ENCODE results near the gene SSR1. TPM values are rescaled to one million over a fixed set of nuclear protein-coding genes. Genes with fewer than 3 reads are reported as not detected.

Gene SSR1
- total RNA-seq, 1 experiment from 2014 or later, result 65.2 TPM

DNA sequence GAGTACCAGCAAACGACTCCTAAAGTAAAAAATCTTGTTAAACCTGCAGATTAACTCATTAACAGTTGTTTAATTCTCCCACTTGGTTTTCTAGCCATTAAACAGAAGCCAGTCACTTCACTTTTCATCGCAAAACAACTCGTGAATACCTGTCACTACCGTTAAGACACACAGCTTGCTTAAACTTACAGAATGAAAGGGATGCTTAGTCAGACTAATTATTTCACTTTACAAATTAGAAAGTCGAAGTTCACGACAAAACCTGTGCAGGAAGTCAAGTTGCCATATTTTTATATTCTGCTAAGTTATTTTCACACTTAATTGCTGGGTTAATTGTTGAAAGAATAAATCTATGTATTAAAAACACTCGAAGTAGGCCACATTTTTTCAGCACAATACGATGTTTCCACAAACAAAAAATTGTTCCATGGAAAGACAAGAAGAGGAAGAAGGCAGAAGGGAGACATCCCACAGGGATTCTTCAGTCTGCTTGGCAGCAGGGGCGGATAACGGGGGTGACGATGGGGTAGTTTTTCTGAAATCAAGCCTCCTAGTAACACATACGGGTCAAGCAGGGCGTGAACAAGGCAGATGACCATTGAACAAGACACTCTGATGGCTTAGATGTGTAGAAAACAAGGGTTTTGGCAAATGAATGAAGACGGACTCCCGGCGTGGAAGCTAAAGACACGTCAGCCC lies 933 bp downstream of the SSR1 start:
- intact Hi-C loops (cut with micrococcal nuclease), result no loop called here
- Histone ChIP-seq H3K9me2 (replicated peaks; ENCODE audit: low read length) (no peaks in the 10 kb centered on the region), H2AFZ (ENCODE audit: low read length) (peak overlapping the region; percentile 79; the same call in 1 of the 2 replicates), H3K4me1 (ENCODE audit: insufficient read depth, low read length) (peaks cover 18% of the 10 kb centered on the region), H3K4me3 (ENCODE audit: low read length) (peak overlapping the region; percentile 91), H3K27ac (ENCODE audit: low read length) (peak overlapping the region; percentile 53), H3K9me3 (ENCODE audit: low read length) (no peaks in the 10 kb centered on the region), H3K27me3 (ENCODE audit: low read length) (no peaks in the 10 kb centered on the region), H3F3A (ENCODE audit: low read length, unreplicated experiment) (no peaks in the 10 kb centered on the region), H3K4me2 (ENCODE audit: low read length) (peak overlapping the region; percentile 79), H4K20me1 (ENCODE audit: low read length) (peaks cover 20% of the 10 kb centered on the region), H3K36me3 (ENCODE audit: low read depth, low read length) (peaks cover 29% of the 10 kb centered on the region), H3K79me2 (ENCODE audit: low read length) (peaks cover 59% of the 10 kb centered on the region), H3K9ac (ENCODE audit: low read length) (peak overlapping the region; percentile 97)
- TF ChIP-seq EZH2phosphoT487 (IDR thresholded peaks at IDR 0.05; ENCODE audit: borderline replicate concordance, low read length), result no peak
- no peak for TF ChIP-seq EZH2 (IDR thresholded peaks at IDR 0.05; ENCODE audit: low read length, unreplicated experiment)
- TF ChIP-seq, protein P1, sequence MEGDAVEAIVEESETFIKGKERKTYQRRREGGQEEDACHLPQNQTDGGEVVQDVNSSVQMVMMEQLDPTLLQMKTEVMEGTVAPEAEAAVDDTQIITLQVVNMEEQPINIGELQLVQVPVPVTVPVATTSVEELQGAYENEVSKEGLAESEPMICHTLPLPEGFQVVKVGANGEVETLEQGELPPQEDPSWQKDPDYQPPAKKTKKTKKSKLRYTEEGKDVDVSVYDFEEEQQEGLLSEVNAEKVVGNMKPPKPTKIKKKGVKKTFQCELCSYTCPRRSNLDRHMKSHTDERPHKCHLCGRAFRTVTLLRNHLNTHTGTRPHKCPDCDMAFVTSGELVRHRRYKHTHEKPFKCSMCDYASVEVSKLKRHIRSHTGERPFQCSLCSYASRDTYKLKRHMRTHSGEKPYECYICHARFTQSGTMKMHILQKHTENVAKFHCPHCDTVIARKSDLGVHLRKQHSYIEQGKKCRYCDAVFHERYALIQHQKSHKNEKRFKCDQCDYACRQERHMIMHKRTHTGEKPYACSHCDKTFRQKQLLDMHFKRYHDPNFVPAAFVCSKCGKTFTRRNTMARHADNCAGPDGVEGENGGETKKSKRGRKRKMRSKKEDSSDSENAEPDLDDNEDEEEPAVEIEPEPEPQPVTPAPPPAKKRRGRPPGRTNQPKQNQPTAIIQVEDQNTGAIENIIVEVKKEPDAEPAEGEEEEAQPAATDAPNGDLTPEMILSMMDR (conservative IDR thresholded peaks at IDR 0.05; ENCODE audit: low read depth, low read length), result no peak
- ATAC-seq, result no peak
- DNase-seq, result peak; percentile 33
- ChIA-PET CTCF (no interaction called here), POLR2A (ENCODE audit: unreplicated experiment) (interaction anchor here (0.6 kb wide), 1 partner anchor 98 kb away, joined by 13 read pairs; no protein-coding TSS in a partner anchor)
- BruUV-seq (replicated peaks), result TSS peak; percentile 33

DNA sequence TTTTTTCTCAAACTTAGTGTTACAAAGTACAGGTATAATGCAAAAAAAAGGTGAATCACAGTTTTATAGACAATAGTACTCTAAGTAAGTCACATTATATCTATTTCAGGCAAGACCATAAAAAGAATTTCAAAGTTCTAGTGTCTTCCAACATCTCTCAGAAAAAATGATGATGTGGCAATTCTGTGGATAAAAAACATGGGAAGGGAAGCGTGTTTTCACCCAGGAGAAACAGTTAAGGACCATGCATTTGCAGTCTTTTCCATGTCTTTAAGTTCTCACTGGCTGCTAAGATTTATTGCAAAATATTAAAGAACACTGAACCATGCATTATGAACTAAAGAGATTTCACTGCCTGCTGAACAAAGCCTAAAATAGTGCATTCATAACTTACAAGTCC lies 1.8 kb downstream of the SSR1 start:
- peak overlapping the region; percentile 79 for H3K4me2 ChIP-seq (ENCODE audit: low read length)
- no peaks in the 10 kb centered on the region for H3K9me2 ChIP-seq (replicated peaks; ENCODE audit: low read length)
- no peak overlapping the region for H3K27ac ChIP-seq (ENCODE audit: low read length)
- peak overlapping the region; percentile 91 for H3K4me3 ChIP-seq (ENCODE audit: low read length)
- POLR2A ChIA-PET (ENCODE audit: unreplicated experiment), result no interaction called here
- intact Hi-C loops (cut with micrococcal nuclease), result no loop called here
- H3K9ac ChIP-seq (ENCODE audit: low read length), result peak overlapping the region; percentile 97
- no peaks in the 10 kb centered on the region for H3K9me3 ChIP-seq (ENCODE audit: low read length)
- peaks cover 31% of the 10 kb centered on the region for H3K36me3 ChIP-seq (ENCODE audit: low read depth, low read length)
- peaks cover 18% of the 10 kb centered on the region for H3K4me1 ChIP-seq (ENCODE audit: insufficient read depth, low read length)
- H3F3A ChIP-seq (ENCODE audit: low read length, unreplicated experiment), result no peaks in the 10 kb centered on the region
- no peak for DNase-seq
- CTCF ChIA-PET, result no interaction called here
- peaks cover 63% of the 10 kb centered on the region for H3K79me2 ChIP-seq (ENCODE audit: low read length)
- no peak for ATAC-seq
- BruUV-seq (replicated peaks), result no TSS peak
- H4K20me1 ChIP-seq (ENCODE audit: low read length), result peaks cover 20% of the 10 kb centered on the region
- no peak overlapping the region for H2AFZ ChIP-seq (ENCODE audit: low read length)
- TF ChIP-seq EZH2phosphoT487 (IDR thresholded peaks at IDR 0.05; ENCODE audit: borderline replicate concordance, low read length) (no peak), EZH2 (IDR thresholded peaks at IDR 0.05; ENCODE audit: low read length, unreplicated experiment) (no peak)
- TF ChIP-seq, protein P1 (conservative IDR thresholded peaks at IDR 0.05; ENCODE audit: low read depth, low read length), result no peak
- H3K27me3 ChIP-seq (ENCODE audit: low read length), result no peaks in the 10 kb centered on the region

DNA sequence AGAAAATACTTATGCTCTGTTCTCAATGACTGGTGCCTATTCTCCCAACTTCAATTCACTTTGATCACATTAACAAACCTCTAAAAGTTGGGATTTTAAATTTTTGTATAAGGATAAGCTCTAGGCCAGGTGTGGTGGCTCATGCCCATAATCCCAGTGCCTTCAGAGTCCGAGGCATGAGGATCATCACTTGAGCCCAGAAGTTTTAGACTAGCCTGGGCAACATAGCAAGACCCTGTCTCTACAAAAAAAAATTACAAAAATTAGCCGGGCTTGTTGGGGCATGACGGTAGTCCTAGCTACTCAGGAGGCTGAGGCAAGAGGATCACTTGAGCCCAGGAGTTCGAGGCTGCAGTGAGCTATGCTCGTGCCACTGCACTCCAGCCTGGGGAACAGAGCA lies 3.9 kb downstream of the SSR1 start:
- H4K20me1 ChIP-seq (ENCODE audit: low read length), result peaks cover 20% of the 10 kb centered on the region
- CTCF ChIA-PET, result no interaction called here
- no peak overlapping the region for H3K4me3 ChIP-seq (ENCODE audit: low read length)
- no peak overlapping the region for H3K4me2 ChIP-seq (ENCODE audit: low read length)
- H3K27ac ChIP-seq (ENCODE audit: low read length), result no peak overlapping the region
- H3K79me2 ChIP-seq (ENCODE audit: low read length), result peaks cover 77% of the 10 kb centered on the region
- TF ChIP-seq EZH2phosphoT487 (IDR thresholded peaks at IDR 0.05; ENCODE audit: borderline replicate concordance, low read length) (no peak), EZH2 (IDR thresholded peaks at IDR 0.05; ENCODE audit: low read length, unreplicated experiment) (no peak)
- TF ChIP-seq, protein P1 (conservative IDR thresholded peaks at IDR 0.05; ENCODE audit: low read depth, low read length), result no peak
- no peaks in the 10 kb centered on the region for H3F3A ChIP-seq (ENCODE audit: low read length, unreplicated experiment)
- ATAC-seq, result no peak
- H2AFZ ChIP-seq (ENCODE audit: low read length), result no peak overlapping the region
- peaks cover 46% of the 10 kb centered on the region for H3K36me3 ChIP-seq (ENCODE audit: low read depth, low read length)
- POLR2A ChIA-PET (ENCODE audit: unreplicated experiment), result no interaction called here
- no peaks in the 10 kb centered on the region for H3K9me2 ChIP-seq (replicated peaks; ENCODE audit: low read length)
- intact Hi-C loops (cut with micrococcal nuclease), result no loop called here
- H3K27me3 ChIP-seq (ENCODE audit: low read length), result no peaks in the 10 kb centered on the region
- BruUV-seq (replicated peaks), result no TSS peak
- DNase-seq, result no peak
- no peaks in the 10 kb centered on the region for H3K9me3 ChIP-seq (ENCODE audit: low read length)
- H3K9ac ChIP-seq (ENCODE audit: low read length), result no peak overlapping the region
- H3K4me1 ChIP-seq (ENCODE audit: insufficient read depth, low read length), result peaks cover 17% of the 10 kb centered on the region

Data from PC-3 (cell line).